Measurements from ENCODE around the gene KANSL1. TPM values are rescaled to one million over a fixed set of nuclear protein-coding genes. Genes with fewer than 3 reads are reported as not detected.

The KANSL1 gene
- total and polyA plus RNA-seq, 10 of the 15 experiments (the other 5 are each of a cell fraction or from before 2014, with no cell fraction given) = 4.7 to 60.6 (median 28.0) TPM

DNA sequence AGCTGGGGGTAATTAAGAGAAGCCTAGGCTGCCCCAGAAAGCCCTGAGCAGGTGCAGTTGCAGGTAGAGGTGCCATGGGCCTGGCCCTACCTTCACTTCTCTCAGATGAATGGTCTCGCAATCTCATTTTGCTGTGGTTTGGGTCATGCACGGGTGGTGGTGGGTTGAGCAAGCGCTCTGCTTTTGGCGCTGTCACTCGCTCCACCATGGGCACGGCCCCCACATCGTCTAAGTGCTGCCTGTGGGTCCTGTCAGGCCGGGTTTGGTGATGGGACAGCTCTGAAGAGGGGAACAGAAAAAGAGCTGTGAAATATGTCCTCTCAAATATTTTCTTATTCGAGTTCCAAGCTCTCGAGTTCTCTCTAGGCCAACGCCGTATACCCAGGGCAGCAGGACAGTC is 154.3 kb downstream of the KANSL1 start:
- 86% methylated on average over 12 of the region's 12 CpGs for WGBS (ENCODE audit: insufficient coverage, insufficient replicate concordance, low lambda C conversion rate, missing lambda C conversion rate)
- H3K36me3 ChIP-seq (ENCODE audit: control insufficient read depth in 2 of 2, insufficient read depth in 2 of 2, low read length in 1 of 2) = peaks cover 19 to 59% of the 10 kb centered on the region in 2 experiments
- H3K27me3 ChIP-seq (replicated peaks in 1 of 2; ENCODE audit: control insufficient read depth in 2 of 2, insufficient read depth in 2 of 2, low read length in 1 of 2) = no peaks in the 10 kb centered on the region
- no peaks in the 10 kb centered on the region for H3K9me3 ChIP-seq (replicated peaks; ENCODE audit: control insufficient read depth, insufficient read depth, low read length)
- CTCF ChIA-PET = interaction anchor here (0.9 to 2.2 kb wide), 5 partner anchors 10 to 174 kb away, joined by 3 to 8 read pairs (median 3); no protein-coding TSS in a partner anchor
- DNase-seq (ENCODE audit: low read depth, low spot score) (no peak), ATAC-seq (no peak), FAIRE-seq (no peak)
- no TSS peak for BruUV-seq (replicated peaks)
- no peak overlapping the region for H3K27ac ChIP-seq (ENCODE audit: control insufficient read depth, insufficient read depth)
- TF ChIP-seq RB1 (IDR thresholded peaks at IDR 0.05; ENCODE audit: borderline replicate concordance) (no peak), NFXL1 (IDR thresholded peaks at IDR 0.05; ENCODE audit: borderline replicate concordance) (no peak), BCL11A (IDR thresholded peaks at IDR 0.05; ENCODE audit: low read depth, low read length) (no peak), RUNX3 (IDR thresholded peaks at IDR 0.05; ENCODE audit: low read length) (no peak), STAT1 (conservative IDR thresholded peaks at IDR 0.05) (no peak), RELA (IDR thresholded peaks at IDR 0.05; ENCODE audit: borderline replicate concordance, partially characterized antibody) (no peak), ZBED1 (IDR thresholded peaks at IDR 0.05; ENCODE audit: borderline replicate concordance) (no peak), SUZ12 (IDR thresholded peaks at IDR 0.05; ENCODE audit: unreplicated experiment) (no peak), MYC (IDR thresholded peaks at IDR 0.05; ENCODE audit: insufficient read depth, insufficient read length, insufficient replicate concordance, low read length, severe bottlenecking) (no peak), SUPT20H (IDR thresholded peaks at IDR 0.05; ENCODE audit: borderline replicate concordance, control insufficient read depth, low read depth, low read length) (no peak), ZBTB33 (IDR thresholded peaks at IDR 0.05) (no peak), SKIL (IDR thresholded peaks at IDR 0.05; ENCODE audit: low read depth, poor library complexity, severe bottlenecking) (no peak), DPF2 (IDR thresholded peaks at IDR 0.05) (no peak), ETV6 (conservative IDR thresholded peaks at IDR 0.05 in 1 of 2, IDR thresholded peaks at IDR 0.05 in 1 of 2; ENCODE audit: borderline replicate concordance in 1 of 2, low read depth in 1 of 2) (no peak)
- TF ChIP-seq, protein P1, sequence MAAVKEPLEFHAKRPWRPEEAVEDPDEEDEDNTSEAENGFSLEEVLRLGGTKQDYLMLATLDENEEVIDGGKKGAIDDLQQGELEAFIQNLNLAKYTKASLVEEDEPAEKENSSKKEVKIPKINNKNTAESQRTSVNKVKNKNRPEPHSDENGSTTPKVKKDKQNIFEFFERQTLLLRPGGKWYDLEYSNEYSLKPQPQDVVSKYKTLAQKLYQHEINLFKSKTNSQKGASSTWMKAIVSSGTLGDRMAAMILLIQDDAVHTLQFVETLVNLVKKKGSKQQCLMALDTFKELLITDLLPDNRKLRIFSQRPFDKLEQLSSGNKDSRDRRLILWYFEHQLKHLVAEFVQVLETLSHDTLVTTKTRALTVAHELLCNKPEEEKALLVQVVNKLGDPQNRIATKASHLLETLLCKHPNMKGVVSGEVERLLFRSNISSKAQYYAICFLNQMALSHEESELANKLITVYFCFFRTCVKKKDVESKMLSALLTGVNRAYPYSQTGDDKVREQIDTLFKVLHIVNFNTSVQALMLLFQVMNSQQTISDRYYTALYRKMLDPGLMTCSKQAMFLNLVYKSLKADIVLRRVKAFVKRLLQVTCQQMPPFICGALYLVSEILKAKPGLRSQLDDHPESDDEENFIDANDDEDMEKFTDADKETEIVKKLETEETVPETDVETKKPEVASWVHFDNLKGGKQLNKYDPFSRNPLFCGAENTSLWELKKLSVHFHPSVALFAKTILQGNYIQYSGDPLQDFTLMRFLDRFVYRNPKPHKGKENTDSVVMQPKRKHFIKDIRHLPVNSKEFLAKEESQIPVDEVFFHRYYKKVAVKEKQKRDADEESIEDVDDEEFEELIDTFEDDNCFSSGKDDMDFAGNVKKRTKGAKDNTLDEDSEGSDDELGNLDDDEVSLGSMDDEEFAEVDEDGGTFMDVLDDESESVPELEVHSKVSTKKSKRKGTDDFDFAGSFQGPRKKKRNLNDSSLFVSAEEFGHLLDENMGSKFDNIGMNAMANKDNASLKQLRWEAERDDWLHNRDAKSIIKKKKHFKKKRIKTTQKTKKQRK (IDR thresholded peaks at IDR 0.05; ENCODE audit: low read depth, low read length) = no peak
- intact Hi-C loops (cut with micrococcal nuclease; ENCODE audit: unreplicated experiment) = no loop called here
- POLR2A ChIA-PET = interaction anchor here (0.7 kb wide), 1 partner anchor 153 kb away, joined by 3 read pairs; no protein-coding TSS in a partner anchor
- H3K9ac ChIP-seq (ENCODE audit: control insufficient read depth, insufficient read depth, low read length) = no peak overlapping the region
- H4K20me1 ChIP-seq (ENCODE audit: control insufficient read depth, insufficient read depth) = no peaks in the 10 kb centered on the region
- RAD21 ChIA-PET (ENCODE audit: unreplicated experiment) = interaction anchor here (0.9 kb wide), 1 partner anchor 172 kb away, joined by 3 read pairs; no protein-coding TSS in a partner anchor
- SMC1A ChIA-PET (ENCODE audit: uncharacterized antibody, unreplicated experiment) = interaction anchor here (0.8 to 2.5 kb wide), 3 partner anchors 9 to 174 kb away, joined by 3 to 9 read pairs (median 4); no protein-coding TSS in a partner anchor
- no peak overlapping the region for H2AFZ ChIP-seq (ENCODE audit: control insufficient read depth, low read depth, low read length)
- H3K4me3 ChIP-seq = no peak overlapping the region
- H3K79me2 ChIP-seq (ENCODE audit: control insufficient read depth, insufficient read depth, low read length) = no peaks in the 10 kb centered on the region
- H3K4me2 ChIP-seq (ENCODE audit: control insufficient read depth, insufficient read depth) = no peak overlapping the region
- peaks cover 15% of the 10 kb centered on the region for H3K4me1 ChIP-seq (ENCODE audit: control insufficient read depth, insufficient read depth, low read length)
- in situ Hi-C loops (cut with MboI) = no loop called here
